Activated T-helper 17 cell treated with anti-CD3 and anti-CD28 coated beads, Interleukin-2, amount 50 U/mL, for 72 hours (primary cell): ENCODE results near the gene LRRC27. TPM values are rescaled to one million over a fixed set of nuclear protein-coding genes. Genes with fewer than 3 reads are reported as not detected.
"Not testable (repeated sequence)": the region's sequence is repeated elsewhere in the genome, so short reads cannot be mapped to it uniquely, and the experiment has no call there.

Experiments
- ATAC-seq: fragments of 150-1000 bp; cut with Tn5 transposase; replicated peaks from 2 replicates; pipeline ENCODE4 v1.10.0; 2021; ENCODE audit warnings: mild to moderate bottlenecking, moderate library complexity
- H3K27ac Mint-ChIP-seq: one replicate; pipeline ENCODE4 v1.8.0; 2022; ENCODE audit warnings: mixed read lengths
- H3K27me3 Mint-ChIP-seq: one replicate; pipeline ENCODE4 v1.8.0; 2022; ENCODE audit warnings: mixed read lengths
- H3K36me3 Mint-ChIP-seq: one replicate; pipeline ENCODE4 v1.8.0; 2022; ENCODE audit warnings: low read depth, mild to moderate bottlenecking, mixed read lengths
- H3K4me1 Mint-ChIP-seq: one replicate; pipeline ENCODE4 v1.8.0; 2022; ENCODE audit warnings: mixed read lengths
- H3K4me3 Mint-ChIP-seq: one replicate; pipeline ENCODE4 v1.8.0; 2022; ENCODE audit warnings: mild to moderate bottlenecking, mixed read lengths
- H3K9me3 Mint-ChIP-seq: one replicate; pipeline ENCODE4 v1.8.0; 2022; ENCODE audit warnings: mixed read lengths
- total RNA-seq, 2 donors: library from RNA; stranded (reverse); gene quantifications; one replicate each; pipeline ENCODE4 v1.2.3, GENCODE V29; 2022

The LRRC27 gene
- total RNA-seq, 2 donors from 2014 or later, result 4.5 to 6.3 TPM

DNA sequence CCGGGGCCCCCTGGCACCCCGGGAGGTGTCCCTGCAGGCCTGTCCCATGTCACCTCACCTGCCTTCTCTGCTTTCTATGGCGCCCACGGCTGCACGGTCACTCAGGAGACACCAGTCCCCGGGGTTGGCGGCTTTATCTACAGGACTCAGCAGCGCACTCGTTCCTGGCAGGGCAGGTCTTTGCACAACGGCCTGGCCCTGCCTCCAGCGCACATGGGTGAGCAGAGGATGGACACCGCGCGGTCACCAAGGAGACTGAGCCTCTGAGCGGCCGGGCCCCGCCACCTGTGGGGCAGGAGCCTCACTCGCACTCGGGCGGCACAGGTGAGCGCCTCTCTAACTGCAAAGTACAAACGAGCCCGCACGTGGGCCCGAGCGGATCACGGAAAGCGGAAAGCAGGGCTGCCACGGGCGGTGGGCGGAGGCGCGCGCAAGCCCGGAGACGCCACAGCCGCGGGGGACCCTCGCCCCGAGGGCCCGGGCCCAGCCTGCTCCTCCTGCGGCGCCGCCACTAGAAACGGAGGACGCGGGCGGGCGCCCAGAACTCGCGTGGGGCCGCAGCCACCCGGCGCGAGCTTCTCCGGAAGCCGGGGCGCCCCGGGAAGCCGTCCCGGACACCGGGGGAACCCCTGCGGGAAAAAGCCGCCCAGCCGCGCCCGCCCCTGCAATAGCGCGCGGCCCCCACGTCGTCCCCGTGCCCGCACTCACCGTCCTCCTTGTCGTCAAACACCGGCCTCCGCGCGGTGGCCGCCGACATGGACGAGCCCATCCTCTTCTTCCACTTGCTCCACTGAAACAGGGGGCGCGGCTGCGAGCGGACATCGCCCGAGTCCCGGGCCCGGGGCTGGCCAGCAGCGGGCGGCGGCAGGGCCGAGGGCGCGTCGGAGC is 24.9 kb upstream of the LRRC27 start:
- peak overlapping the region; percentile 46 for H3K27ac Mint-ChIP-seq

GRCh38 chr10:132307823-132308586 is 24.0 kb upstream of the LRRC27 start, which contains the start of gene STK32C:
STK32C (minus strand) TSS chr10:132307950; CDS start chr10:132307833, 117 bp downstream.
- Mint-ChIP-seq H3K4me3 (peak within 1 kb of the TSS; percentile 88), H3K27ac (peak within 1 kb of the TSS; percentile 46), H3K27me3 (no peaks in the 10 kb centered on the region), H3K36me3 (no peaks in the 10 kb centered on the region), H3K9me3 (no peaks in the 10 kb centered on the region), H3K4me1 (no peaks in the 10 kb centered on the region)
- peak; percentile 88 for ATAC-seq

More for the DNA sequence above, 24.9 kb upstream of the LRRC27 start:
- H3K9me3 Mint-ChIP-seq, result no peaks in the 10 kb centered on the region
- no peaks in the 10 kb centered on the region for H3K4me1 Mint-ChIP-seq
- H3K27me3 Mint-ChIP-seq, result no peaks in the 10 kb centered on the region
- H3K4me3 Mint-ChIP-seq, result peak overlapping the region; percentile 88
- peak; percentile 8 for ATAC-seq
- H3K36me3 Mint-ChIP-seq, result no peaks in the 10 kb centered on the region

- Mint-ChIP-seq H3K27me3 (no peaks in the 10 kb centered on the region), H3K9me3 (no peaks in the 10 kb centered on the region), H3K27ac (no peak overlapping the region), H3K4me1 (no peaks in the 10 kb centered on the region), H3K36me3 (no peaks in the 10 kb centered on the region), H3K4me3 (peak overlapping the region; percentile 59)
- ATAC-seq, result no peak
These were observed 23.2 kb upstream of the LRRC27 start for GRCh38 chr10:132308587-132309470.

GRCh38 chr10:132309471-132309865 is 22.5 kb upstream of the LRRC27 start:
- H3K4me1 Mint-ChIP-seq, result no peaks in the 10 kb centered on the region
- no peak for ATAC-seq
- H3K27ac Mint-ChIP-seq, result no peak overlapping the region
- H3K27me3 Mint-ChIP-seq, result no peaks in the 10 kb centered on the region
- peak overlapping the region; percentile 59 for H3K4me3 Mint-ChIP-seq
- H3K9me3 Mint-ChIP-seq, result no peaks in the 10 kb centered on the region
- no peaks in the 10 kb centered on the region for H3K36me3 Mint-ChIP-seq

DNA sequence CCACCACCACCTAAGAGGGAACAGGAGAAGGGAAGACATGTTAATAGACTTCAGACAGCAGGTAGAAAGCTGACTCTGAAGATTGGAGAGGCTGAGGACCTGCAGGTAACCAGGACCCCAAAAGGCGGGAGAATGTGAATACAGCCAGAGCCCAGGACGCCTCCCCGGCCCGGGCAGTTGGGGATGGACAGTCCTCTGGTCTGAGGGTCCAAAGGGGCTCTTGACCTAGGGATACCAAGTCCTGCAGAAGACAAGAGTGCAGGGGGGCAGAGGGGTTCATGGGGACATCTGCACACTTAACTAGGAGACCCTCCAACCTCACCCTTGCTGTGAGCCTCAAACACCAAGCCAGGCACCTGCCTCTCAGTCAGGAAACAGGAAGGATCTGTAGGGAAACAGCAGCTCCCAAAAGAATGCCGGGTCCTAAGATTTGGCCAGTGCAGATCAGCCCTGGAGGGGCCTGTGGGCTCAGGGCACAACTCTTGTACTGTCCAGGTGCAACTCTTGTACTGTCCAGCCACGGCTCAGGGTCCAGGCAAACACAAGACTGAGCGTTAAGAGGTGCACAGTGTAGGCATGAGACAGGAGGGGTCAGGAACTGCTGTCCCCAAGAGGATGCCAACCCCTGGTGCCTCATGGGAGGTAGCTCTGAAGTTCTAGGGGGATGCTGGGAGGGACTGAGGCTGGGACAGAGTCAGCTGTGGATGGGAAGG is 22.0 kb upstream of the LRRC27 start:
- ATAC-seq, result no peak
- Mint-ChIP-seq H3K9me3 (no peaks in the 10 kb centered on the region), H3K4me1 (no peaks in the 10 kb centered on the region), H3K4me3 (peak overlapping the region; percentile 59), H3K27ac (no peak overlapping the region), H3K27me3 (no peaks in the 10 kb centered on the region), H3K36me3 (no peaks in the 10 kb centered on the region)

DNA sequence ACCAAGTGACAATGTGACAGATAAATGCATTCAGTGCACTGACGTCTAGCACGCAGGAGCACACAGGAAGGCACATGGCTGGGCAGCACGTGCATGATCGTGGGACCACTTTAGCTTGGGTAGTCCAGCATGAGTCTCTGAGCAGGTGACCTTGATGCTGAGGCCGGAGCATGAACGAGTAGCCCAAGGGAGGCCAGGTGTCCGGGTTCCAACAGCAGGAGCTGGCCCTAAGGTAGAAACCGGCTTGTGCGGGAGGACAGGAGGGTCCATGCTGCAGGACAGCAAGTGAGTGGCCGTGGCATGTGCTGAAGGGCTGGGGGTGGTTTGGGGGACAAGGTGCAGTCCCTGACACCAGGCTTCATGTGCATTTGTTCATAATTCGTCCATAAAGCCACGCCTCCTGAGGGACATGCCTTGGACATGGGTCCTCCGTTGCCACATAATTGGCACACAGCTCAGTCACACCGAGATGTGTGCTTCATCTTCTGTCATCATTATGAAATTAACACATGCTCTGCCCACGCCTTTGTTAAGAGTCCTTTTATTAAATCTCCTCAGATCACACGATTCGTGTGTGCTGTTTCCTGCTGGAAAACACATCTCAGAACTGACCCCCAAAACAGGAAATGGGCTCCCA is 21.2 kb upstream of the LRRC27 start:
- Mint-ChIP-seq H3K4me3 (no peak overlapping the region), H3K27me3 (no peaks in the 10 kb centered on the region), H3K9me3 (no peaks in the 10 kb centered on the region), H3K27ac (no peak overlapping the region), H3K36me3 (no peaks in the 10 kb centered on the region), H3K4me1 (no peaks in the 10 kb centered on the region)
- ATAC-seq, result no peak

DNA sequence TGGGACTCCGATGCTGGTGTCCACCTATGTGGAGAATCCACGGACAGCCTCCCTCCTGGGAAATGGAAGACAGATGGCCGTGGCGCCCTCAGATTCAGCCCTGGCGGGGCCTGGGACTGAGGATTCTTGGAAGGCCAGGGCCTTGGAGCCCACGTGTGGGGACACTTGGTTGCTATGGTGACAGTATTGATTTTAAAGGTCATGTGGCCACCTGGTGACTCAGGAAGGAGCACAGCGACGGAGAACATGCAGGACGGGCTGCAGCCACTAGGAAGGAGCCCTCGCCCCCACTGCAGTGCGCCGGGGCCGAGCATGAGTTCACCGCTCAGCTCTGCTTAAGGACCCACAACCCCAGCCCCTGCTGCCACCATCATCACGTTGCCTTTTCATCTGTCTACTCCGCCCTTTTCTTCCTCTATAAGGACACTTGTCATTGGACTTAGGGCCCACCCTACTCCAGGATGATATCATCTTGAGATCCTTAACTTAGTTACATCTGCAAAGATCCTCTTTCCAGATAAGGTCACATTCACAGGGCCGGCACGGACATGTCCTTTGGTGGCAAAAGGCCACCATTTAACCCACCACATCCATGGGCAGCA is 20.6 kb upstream of the LRRC27 start:
- Mint-ChIP-seq H3K36me3 (no peaks in the 10 kb centered on the region), H3K9me3 (no peaks in the 10 kb centered on the region), H3K27ac (no peak overlapping the region), H3K4me3 (no peak overlapping the region), H3K4me1 (no peaks in the 10 kb centered on the region), H3K27me3 (no peaks in the 10 kb centered on the region)
- no peak for ATAC-seq

- H3K27ac Mint-ChIP-seq, result peak overlapping the region; percentile 73
- H3K9me3 Mint-ChIP-seq, result no peaks in the 10 kb centered on the region
- no peak overlapping the region for H3K4me3 Mint-ChIP-seq
- no peaks in the 10 kb centered on the region for H3K27me3 Mint-ChIP-seq
- no peak for ATAC-seq
- no peaks in the 10 kb centered on the region for H3K4me1 Mint-ChIP-seq
- H3K36me3 Mint-ChIP-seq, result no peaks in the 10 kb centered on the region
These were observed 18.7 kb upstream of the LRRC27 start for GRCh38 chr10:132313305-132313704.

GRCh38 chr10:132313865-132314264 is 18.1 kb upstream of the LRRC27 start:
- H3K27ac Mint-ChIP-seq, result no peak overlapping the region
- H3K4me1 Mint-ChIP-seq, result no peaks in the 10 kb centered on the region

GRCh38 chr10:132314336-132314735 is 17.7 kb upstream of the LRRC27 start:
- H3K27ac Mint-ChIP-seq, result no peak overlapping the region
- no peak overlapping the region for H3K4me3 Mint-ChIP-seq
- H3K36me3 Mint-ChIP-seq, result no peaks in the 10 kb centered on the region
- H3K4me1 Mint-ChIP-seq, result peaks cover 2% of the 10 kb centered on the region
- H3K9me3 Mint-ChIP-seq, result no peaks in the 10 kb centered on the region
- ATAC-seq, result no peak
- H3K27me3 Mint-ChIP-seq, result no peaks in the 10 kb centered on the region

More at GRCh38 chr10:132313865-132314264, 18.1 kb upstream of the LRRC27 start:
- Mint-ChIP-seq H3K4me3 (no peak overlapping the region), H3K36me3 (no peaks in the 10 kb centered on the region), H3K9me3 (no peaks in the 10 kb centered on the region), H3K27me3 (no peaks in the 10 kb centered on the region)
- no peak for ATAC-seq

- H3K9me3 Mint-ChIP-seq, H3K27me3 Mint-ChIP-seq, ATAC-seq, H3K36me3 Mint-ChIP-seq, H3K4me1 Mint-ChIP-seq, H3K4me3 Mint-ChIP-seq, H3K27ac Mint-ChIP-seq: not testable (repeated sequence)
These were observed 17.1 kb upstream of the LRRC27 start for GRCh38 chr10:132314881-132315280.

- no peak overlapping the region for H3K27ac Mint-ChIP-seq
- H3K36me3 Mint-ChIP-seq, result no peaks in the 10 kb centered on the region
- H3K4me3 Mint-ChIP-seq, result no peak overlapping the region
- H3K9me3 Mint-ChIP-seq, result no peaks in the 10 kb centered on the region
- peaks cover 11% of the 10 kb centered on the region for H3K4me1 Mint-ChIP-seq
- no peak for ATAC-seq
- H3K27me3 Mint-ChIP-seq, result no peaks in the 10 kb centered on the region
These were observed 15.9 kb upstream of the LRRC27 start for GRCh38 chr10:132316133-132316532.

- H3K36me3 Mint-ChIP-seq, ATAC-seq, H3K9me3 Mint-ChIP-seq, H3K27me3 Mint-ChIP-seq, H3K27ac Mint-ChIP-seq, H3K4me3 Mint-ChIP-seq: not testable (repeated sequence)
- H3K4me1 Mint-ChIP-seq, result peaks cover 11% of the 10 kb centered on the region
These were observed 14.5 kb upstream of the LRRC27 start for GRCh38 chr10:132317477-132317876.
